K562 (cell line): ENCODE measurements around the gene GAB2. TPM values are rescaled to one million over a fixed set of nuclear protein-coding genes. Genes with fewer than 3 reads are reported as not detected.

Experiments used
- BACH1 ChIP-seq: fragments of 200-800 bp; sonication (Bioruptor generic); IDR thresholded peaks from 2 replicates; pipeline ENCODE4 v1.6.1; 2016; ENCODE audit warnings: missing genetic modification characterization, missing compliant biosample characterization
- BCOR ChIP-seq: fragments of 450-650 bp; IDR thresholded peaks from 2 replicates; pipeline ENCODE4 v1.6.1; 2016
- ERF ChIP-seq: fragments of 450-650 bp; formaldehyde crosslinking; IDR thresholded peaks from 2 replicates; pipeline ENCODE4 v1.4.0; 2020; ENCODE audit warnings: mild to moderate bottlenecking, mixed read lengths
- FOXJ2 ChIP-seq: fragments of 200-800 bp; sonication (Bioruptor generic); IDR thresholded peaks from 2 replicates; pipeline ENCODE4 v1.6.1; 2016; ENCODE audit warnings: missing genetic modification characterization, missing compliant biosample characterization
- HDAC1 ChIP-seq, 2 experiments: fragments of 450-650 bp; IDR thresholded peaks; 2 replicates each; pipeline ENCODE4 v1.6.1; 2016 to 2017; ENCODE audit warnings: inconsistent platforms in 1 of 2, mild to moderate bottlenecking in 1 of 2, moderate library complexity in 1 of 2
- KAT2B ChIP-seq: IDR thresholded peaks from one replicate; pipeline ENCODE4 v1.6.1; 2012; ENCODE audit warnings: low read depth, mild to moderate bottlenecking, control low read depth, inconsistent platforms, low read length, moderate library complexity
- NCOA4 ChIP-seq: fragments of 450-650 bp; IDR thresholded peaks from 2 replicates; pipeline ENCODE4 v1.6.1; 2018; ENCODE audit warnings: mild to moderate bottlenecking; ENCODE audit not compliant: partially characterized antibody
- PHB2 ChIP-seq: fragments of 450-650 bp; IDR thresholded peaks from 2 replicates; pipeline ENCODE4 v1.6.1; 2017; ENCODE audit warnings: low read depth
- PPARD ChIP-seq: fragments of 250-450 bp; sonication (Bioruptor Pico); IDR thresholded peaks from 2 replicates; pipeline ENCODE4 v1.8.0; 2022; ENCODE audit warnings: inconsistent platforms, mild to moderate bottlenecking, moderate library complexity
- RFX7 ChIP-seq: fragments of 250-450 bp; sonication (Bioruptor Pico); IDR thresholded peaks from 2 replicates; pipeline ENCODE4 v1.5.1; 2021; ENCODE audit warnings: mild to moderate bottlenecking
- TCF3 ChIP-seq: sonication (generic); formaldehyde crosslinking; IDR thresholded peaks from 2 replicates; pipeline ENCODE4 v1.4.0; 2020; ENCODE audit warnings: mild to moderate bottlenecking, missing genetic modification reagents
- ZC3H11A ChIP-seq: IDR thresholded peaks from 2 replicates; pipeline ENCODE4 v1.6.1; 2012; ENCODE audit warnings: low read depth, low read length, improper control_type of control experiment
- ZFP36 ChIP-seq: fragments of 150-350 bp; IDR thresholded peaks from 2 replicates; pipeline ENCODE4 v1.6.1; 2018; ENCODE audit warnings: low read length, low read depth; ENCODE audit not compliant: partially characterized antibody
- ZNF384 ChIP-seq: IDR thresholded peaks from 2 replicates; pipeline ENCODE4 v1.6.1; 2012; ENCODE audit warnings: low read depth, low read length, improper control_type of control experiment
- ZNF398 ChIP-seq: fragments of 250-450 bp; sonication (Bioruptor Pico); IDR thresholded peaks from 2 replicates; pipeline ENCODE4 v1.8.0; 2021; ENCODE audit warnings: moderate library complexity, mild to moderate bottlenecking, inconsistent platforms
- polyA plus RNA-seq, 8 experiments: library from polyadenylated mRNA; depleted of rRNA in 4 of 8; stranded (reverse) in 5 of 8; unstranded in 3 of 8; fragments of >200 nt; fragmentation: Nextera tagmentation in 2 of 8; fragmentation: Illumina TruSeq in 1 of 8; extraction: Ambion mirVana in 2 of 8; extraction: Trizol in 1 of 8; gene quantifications; 2 replicates each; pipeline versions ENCODE4 v1.2.1 to v1.2.3, GENCODE V29; 2011 to 2014; ENCODE audit warnings: inconsistent platforms in 1 of 8, missing spikeins in 1 of 8
- total RNA-seq, 7 experiments: library from RNA; depleted of rRNA in 6 of 7; stranded (reverse); fragments of >200 nt in 6 of 7; fragmentation: Illumina TruSeq in 2 of 7; extraction: Trizol in 2 of 7; gene quantifications; 2 replicates each; pipeline versions ENCODE4 v1.2.1 to v1.2.3, GENCODE V29; 2011 to 2021; ENCODE audit warnings: low replicate concordance in 1 of 7
- TF ChIP-seq, protein P1 (sequence below): fragments of 250-450 bp; sonication (Bioruptor Pico); IDR thresholded peaks from 2 replicates; pipeline ENCODE4 v1.5.0; 2020; ENCODE audit warnings: mild to moderate bottlenecking

The GAB2 gene
- total and polyA plus RNA-seq, 9 of the 15 experiments (the other 6 are each of a cell fraction or from before 2014, with no cell fraction given): 2.3 to 35.2 (median 16.1) TPM

GRCh38 chr11:78257654-78258053 is 160.0 kb downstream of the GAB2 start (continued):
- TF ChIP-seq ZNF398: no peak
- TF ChIP-seq, protein P1, sequence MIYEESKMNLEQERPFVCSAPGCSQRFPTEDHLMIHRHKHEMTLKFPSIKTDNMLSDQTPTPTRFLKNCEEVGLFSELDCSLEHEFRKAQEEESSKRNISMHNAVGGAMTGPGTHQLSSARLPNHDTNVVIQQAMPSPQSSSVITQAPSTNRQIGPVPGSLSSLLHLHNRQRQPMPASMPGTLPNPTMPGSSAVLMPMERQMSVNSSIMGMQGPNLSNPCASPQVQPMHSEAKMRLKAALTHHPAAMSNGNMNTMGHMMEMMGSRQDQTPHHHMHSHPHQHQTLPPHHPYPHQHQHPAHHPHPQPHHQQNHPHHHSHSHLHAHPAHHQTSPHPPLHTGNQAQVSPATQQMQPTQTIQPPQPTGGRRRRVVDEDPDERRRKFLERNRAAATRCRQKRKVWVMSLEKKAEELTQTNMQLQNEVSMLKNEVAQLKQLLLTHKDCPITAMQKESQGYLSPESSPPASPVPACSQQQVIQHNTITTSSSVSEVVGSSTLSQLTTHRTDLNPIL (CRISPR knock-in tag): no peak
- TF ChIP-seq ERF (CRISPR knock-in tag): no peak
- peak; percentile 58 for TF ChIP-seq ZFP36
- no peak for TF ChIP-seq TCF3 (CRISPR knock-in tag)
- TF ChIP-seq BCOR: peak; percentile 76
- no peak for TF ChIP-seq ZNF384
- no peak for TF ChIP-seq ZC3H11A
- TF ChIP-seq PHB2: no peak
- TF ChIP-seq HDAC1 (IDR thresholded peaks at IDR 0.05): no peak
- no peak for TF ChIP-seq BACH1 (tag)
- no peak for TF ChIP-seq KAT2B
- TF ChIP-seq RFX7: no peak
- no peak for TF ChIP-seq NCOA4
- TF ChIP-seq PPARD: no peak
- no peak for TF ChIP-seq FOXJ2 (tag)
